ENCODE measurements around the gene TRIM71. TPM values are rescaled to one million over a fixed set of nuclear protein-coding genes. Genes with fewer than 3 reads are reported as not detected.

TRIM71 gene
- total and polyA plus RNA-seq, 2 of the 13 experiments (the other 11 are each of a cell fraction or from before 2014, with no cell fraction given): 21.7 to 76.9 TPM

GRCh38 chr3:32856355-32856889 lies 38.6 kb downstream of the TRIM71 start (continued):
- TF ChIP-seq, protein P1, sequence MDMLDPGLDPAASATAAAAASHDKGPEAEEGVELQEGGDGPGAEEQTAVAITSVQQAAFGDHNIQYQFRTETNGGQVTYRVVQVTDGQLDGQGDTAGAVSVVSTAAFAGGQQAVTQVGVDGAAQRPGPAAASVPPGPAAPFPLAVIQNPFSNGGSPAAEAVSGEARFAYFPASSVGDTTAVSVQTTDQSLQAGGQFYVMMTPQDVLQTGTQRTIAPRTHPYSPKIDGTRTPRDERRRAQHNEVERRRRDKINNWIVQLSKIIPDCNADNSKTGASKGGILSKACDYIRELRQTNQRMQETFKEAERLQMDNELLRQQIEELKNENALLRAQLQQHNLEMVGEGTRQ (IDR thresholded peaks at IDR 0.05; ENCODE audit: low read depth, low read length): no peak
- TF ChIP-seq, protein P1 (CRISPR knock-in tag; IDR thresholded peaks at IDR 0.05; ENCODE audit: borderline replicate concordance): no peak
- TF ChIP-seq ETV6 (CRISPR knock-in tag; conservative IDR thresholded peaks at IDR 0.05): no peak
- no peak for TF ChIP-seq SNAI1 (CRISPR knock-in tag; IDR thresholded peaks at IDR 0.05; ENCODE audit: borderline replicate concordance)
- 0 out of 2 replicates have a peak, but pooled peaks have one; percentile 45 for TF ChIP-seq ZNF350 (CRISPR knock-in tag; IDR thresholded peaks at IDR 0.05; ENCODE audit: borderline replicate concordance, low read depth)
- TF ChIP-seq NR2F6 (IDR thresholded peaks at IDR 0.05): peak; percentile 43; the same call in 1 of the 2 replicates
- peak; percentile 67; the same call in 1 of the 2 replicates for TF ChIP-seq NR2F6 (CRISPR knock-in tag; IDR thresholded peaks at IDR 0.05)
- no peak for TF ChIP-seq GPBP1L1 (CRISPR knock-in tag; IDR thresholded peaks at IDR 0.05)
- TF ChIP-seq TEAD2 (CRISPR knock-in tag; IDR thresholded peaks at IDR 0.05): no peak
- peak; percentile 4; the same call in 1 of the 2 replicates for TF ChIP-seq FOXJ3 (CRISPR knock-in tag; IDR thresholded peaks at IDR 0.05; ENCODE audit: borderline replicate concordance)
- TF ChIP-seq HMG20B (CRISPR knock-in tag; conservative IDR thresholded peaks at IDR 0.05): no peak
- no peak for TF ChIP-seq MAFF (IDR thresholded peaks at IDR 0.05; ENCODE audit: low read depth, low read length)
- TF ChIP-seq ZSCAN25 (CRISPR knock-in tag; IDR thresholded peaks at IDR 0.05): peak; percentile 7; the same call in 1 of the 2 replicates
- no peak for TF ChIP-seq ZNF883 (CRISPR knock-in tag; IDR thresholded peaks at IDR 0.05; ENCODE audit: not compliant biosample characterization)
- TF ChIP-seq SMARCE1 (IDR thresholded peaks at IDR 0.05; ENCODE audit: borderline replicate concordance): no peak
- TF ChIP-seq NFE2 (CRISPR knock-in tag; IDR thresholded peaks at IDR 0.05): no peak
- TF ChIP-seq ZNF816 (CRISPR knock-in tag; IDR thresholded peaks at IDR 0.05; ENCODE audit: borderline replicate concordance): peak; percentile 50; the same call in 1 of the 2 replicates
- no peak for TF ChIP-seq ZZZ3 (CRISPR knock-in tag; IDR thresholded peaks at IDR 0.05; ENCODE audit: borderline replicate concordance)
- no peak for TF ChIP-seq RAD21 (CRISPR knock-in tag; IDR thresholded peaks at IDR 0.05)
- no peak for TF ChIP-seq TBL1XR1 (IDR thresholded peaks at IDR 0.05; ENCODE audit: borderline replicate concordance, low read length, partially characterized antibody)
- TF ChIP-seq PAXIP1 (CRISPR knock-in tag; conservative IDR thresholded peaks at IDR 0.05): no peak
- TF ChIP-seq ZNF282 (IDR thresholded peaks at IDR 0.05; ENCODE audit: partially characterized antibody): no peak
- TF ChIP-seq IKZF1 (IDR thresholded peaks at IDR 0.05): no peak
- no peak for TF ChIP-seq ONECUT2 (CRISPR knock-in tag; IDR thresholded peaks at IDR 0.05)
- 0 out of 2 replicates have a peak, but pooled peaks have one; percentile 4 for TF ChIP-seq SMAD9 (CRISPR knock-in tag; IDR thresholded peaks at IDR 0.05)
- TF ChIP-seq KDM1A (CRISPR knock-in tag; IDR thresholded peaks at IDR 0.05): no peak
- no peak for TF ChIP-seq TARDBP (CRISPR knock-in tag; IDR thresholded peaks at IDR 0.05)

All from HepG2 (cell line).